H1 (cell line): ENCODE results near the gene PARD6A. TPM values are rescaled to one million over a fixed set of nuclear protein-coding genes. Genes with fewer than 3 reads are reported as not detected.

Source experiments
- CTCF ChIA-PET: fragments of 300-600 bp; sonication (Branson Sonifier 250); formaldehyde crosslinking; loops from one replicate; lab custom pipeline; 2021; ENCODE audit not compliant: partially characterized antibody; lab: Charles Lee
- POLR2A ChIA-PET: fragments of 300-600 bp; sonication (Branson Sonifier 250); formaldehyde crosslinking; loops from one replicate; lab custom pipeline; 2021; ENCODE audit warnings: inconsistent platforms; ENCODE audit not compliant: partially characterized antibody; lab: Charles Lee
- DNase-seq, 2 experiments: peaks; one replicate each; pipeline versions ENCODE4 v3.0.0 to v3.0.0-alpha.2; 2010 to 2022; ENCODE audit warnings: low spot score in 2 of 2, low read depth in 1 of 2, mixed read lengths in 1 of 2
- FAIRE-seq: peaks from 2 replicates; lab custom pipeline; 2011; peaks lifted over from hg19 to GRCh38; lab: Jason Lieb, UNC
- H2AFZ ChIP-seq: 2 replicates; pipeline ENCODE4 v1.8.1; 2012; ENCODE audit warnings: low read length, inconsistent platforms
- H2AK5ac ChIP-seq: 2 replicates; pipeline ENCODE4 v1.6.1; 2013; ENCODE audit warnings: low read depth, low read length
- H2BK120ac ChIP-seq: replicated peaks from 2 replicates; pipeline ENCODE3; 2013; ENCODE audit warnings: low read depth, low read length, inconsistent platforms
- H2BK12ac ChIP-seq: 2 replicates; pipeline ENCODE4 v1.6.1; 2013; ENCODE audit warnings: low read depth, low read length
- H2BK15ac ChIP-seq: 2 replicates; pipeline ENCODE4 v1.6.1; 2013; ENCODE audit warnings: low read length
- H2BK20ac ChIP-seq: 2 replicates; pipeline ENCODE4 v1.6.1; 2013; ENCODE audit warnings: low read length
- H2BK5ac ChIP-seq: 2 replicates; pipeline ENCODE4 v1.6.1; 2013; ENCODE audit warnings: low read depth, low read length
- H3K14ac ChIP-seq: 2 replicates; pipeline ENCODE4 v1.6.1; 2013; ENCODE audit warnings: inconsistent platforms; ENCODE audit not compliant: insufficient read length
- H3K18ac ChIP-seq: 2 replicates; pipeline ENCODE4 v1.6.1; 2013; ENCODE audit warnings: low read length; ENCODE audit errors: extremely low read depth
- H3K23ac ChIP-seq: 2 replicates; pipeline ENCODE4 v1.6.1; 2013; ENCODE audit warnings: inconsistent platforms; ENCODE audit not compliant: insufficient read length
- H3K23me2 ChIP-seq: 2 replicates; pipeline ENCODE4 v1.6.1; 2013; ENCODE audit warnings: low read depth, low read length
- H3K27ac ChIP-seq: 2 replicates; pipeline ENCODE4 v1.6.1; 2011; ENCODE audit warnings: low read depth, low read length, inconsistent platforms
- H3K27me3 ChIP-seq, 4 experiments: replicated peaks in 1 of 4; 1 replicate in 1 of 4; 2 replicates in 3 of 4; pipeline versions ENCODE4 v1.6.1 to v1.8.1; 2011 to 2013; ENCODE audit warnings: low read length in 3 of 4, mild to moderate bottlenecking in 3 of 4, inconsistent platforms in 2 of 4, mixed read lengths in 2 of 4, moderate library complexity in 1 of 4; ENCODE audit not compliant: control insufficient read depth in 3 of 4, insufficient read depth in 3 of 4; ENCODE audit errors: extremely low read depth in 1 of 4
- H3K36me3 ChIP-seq, 4 experiments: 2 replicates each; pipeline versions ENCODE4 v1.6.1 to v1.8.1; 2011 to 2013; ENCODE audit warnings: mild to moderate bottlenecking in 4 of 4, low read length in 3 of 4, moderate library complexity in 2 of 4, control low read depth in 1 of 4, inconsistent platforms in 1 of 4; ENCODE audit not compliant: insufficient read depth in 4 of 4, control insufficient read depth in 2 of 4
- H3K4ac ChIP-seq: replicated peaks from 2 replicates; pipeline ENCODE3; 2013; ENCODE audit warnings: low read length, low read depth, mixed read lengths, inconsistent platforms; ENCODE audit not compliant: insufficient read length
- H3K4me1 ChIP-seq, 4 experiments: replicated peaks in 1 of 4; 1 replicate in 1 of 4; 2 replicates in 3 of 4; pipeline versions ENCODE4 v1.6.1 to v1.8.1; 2011 to 2013; ENCODE audit warnings: low read length in 3 of 4, inconsistent platforms in 2 of 4, mixed read lengths in 1 of 4; ENCODE audit not compliant: insufficient read depth in 4 of 4, control insufficient read depth in 3 of 4
- H3K4me2 ChIP-seq, 2 experiments: 2 replicates each; pipeline versions ENCODE4 v1.6.1 to v1.8.1; 2011 to 2013; ENCODE audit warnings: low read depth in 2 of 2, low read length in 2 of 2, control low read depth in 1 of 2, inconsistent platforms in 1 of 2, mild to moderate bottlenecking in 1 of 2; ENCODE audit not compliant: insufficient read depth in 1 of 2
- H3K4me3 ChIP-seq, 4 experiments: fragments of 200-600, 300-600 bp in 1 of 4; sonication (generic), shearing (Covaris generic), sonication (Bioruptor Twin) in 1 of 4; 2 replicates each; pipeline versions ENCODE4 v1.5.1 to v1.8.1; 2011 to 2016; ENCODE audit warnings: low read length in 4 of 4, low read depth in 3 of 4, control low read depth in 2 of 4, inconsistent platforms in 2 of 4, mild to moderate bottlenecking in 2 of 4, mixed read lengths in 1 of 4, moderate library complexity in 1 of 4; ENCODE audit not compliant: insufficient read depth in 2 of 4; ENCODE audit errors: extremely low read depth in 1 of 4
- H3K56ac ChIP-seq: replicated peaks from 2 replicates; pipeline ENCODE3; 2013; ENCODE audit warnings: low read depth, mild to moderate bottlenecking, mixed read lengths, low read length, inconsistent platforms; ENCODE audit not compliant: insufficient read length
- H3K79me1 ChIP-seq: 2 replicates; pipeline ENCODE4 v1.6.1; 2013; ENCODE audit warnings: low read depth, low read length, control low read depth
- H3K79me2 ChIP-seq, 2 experiments: 2 replicates each; pipeline versions ENCODE4 v1.6.1 to v1.8.1; 2012 to 2013; ENCODE audit warnings: low read length in 2 of 2, mild to moderate bottlenecking in 2 of 2, inconsistent platforms in 1 of 2; ENCODE audit not compliant: insufficient read depth in 2 of 2, control insufficient read depth in 1 of 2
- H3K9ac ChIP-seq, 4 experiments: replicated peaks in 1 of 4; 1 replicate in 1 of 4; 2 replicates in 3 of 4; pipeline versions ENCODE4 v1.6.1 to v1.8.1; 2011 to 2013; ENCODE audit warnings: low read depth in 3 of 4, low read length in 3 of 4, control low read depth in 2 of 4, mild to moderate bottlenecking in 2 of 4, moderate library complexity in 2 of 4, inconsistent platforms in 1 of 4; ENCODE audit errors: extremely low read depth in 1 of 4
- H3K9me3 ChIP-seq, 2 experiments: 2 replicates each; pipeline versions ENCODE4 v1.6.1 to v1.8.1; 2012 to 2013; ENCODE audit warnings: mild to moderate bottlenecking in 2 of 2, moderate library complexity in 2 of 2, control low read depth in 1 of 2, inconsistent platforms in 1 of 2, low read depth in 1 of 2, low read length in 1 of 2, mixed read lengths in 1 of 2; ENCODE audit not compliant: insufficient read depth in 2 of 2
- H4K20me1 ChIP-seq, 2 experiments: replicated peaks in 1 of 2; 2 replicates each; pipeline versions ENCODE3 to v1.8.1; 2011 to 2013; ENCODE audit warnings: inconsistent platforms in 2 of 2, low read length in 2 of 2, mild to moderate bottlenecking in 1 of 2; ENCODE audit not compliant: insufficient read depth in 2 of 2, control insufficient read depth in 1 of 2
- H4K5ac ChIP-seq: 2 replicates; pipeline ENCODE4 v1.6.1; 2013; ENCODE audit warnings: low read length, low read depth, mixed read lengths, inconsistent platforms; ENCODE audit not compliant: insufficient read length
- H4K8ac ChIP-seq: 2 replicates; pipeline ENCODE4 v1.8.0; 2013; ENCODE audit warnings: mild to moderate bottlenecking, moderate library complexity, low read length, inconsistent platforms; ENCODE audit not compliant: insufficient read depth; ENCODE audit errors: extremely low read depth
- H4K91ac ChIP-seq: replicated peaks from 2 replicates; pipeline ENCODE3; 2013; ENCODE audit warnings: low read length, mixed read lengths, inconsistent platforms; ENCODE audit not compliant: insufficient read length
- ATF2 ChIP-seq: IDR thresholded peaks from 2 replicates; pipeline ENCODE4 v1.6.1; 2012; ENCODE audit warnings: low read length, inconsistent platforms
- CHD2 ChIP-seq: IDR thresholded peaks from 2 replicates; pipeline ENCODE4 v1.6.1; 2012; ENCODE audit warnings: low read length, improper control_type of control experiment
- CREB1 ChIP-seq: IDR thresholded peaks from 2 replicates; pipeline ENCODE4 v1.6.1; 2012; ENCODE audit warnings: inconsistent platforms
- RBBP5 ChIP-seq: IDR thresholded peaks from 2 replicates; pipeline ENCODE4 v1.7.1; 2012; ENCODE audit warnings: low read depth, mild to moderate bottlenecking, inconsistent platforms, low read length, moderate library complexity, borderline replicate concordance
- SIX5 ChIP-seq: IDR thresholded peaks from 2 replicates; pipeline ENCODE4 v1.6.1; 2011; ENCODE audit warnings: mild to moderate bottlenecking, low read depth, low read length
- WGBS, 2 experiments: shearing (Covaris generic) in 1 of 2; methylation state at CpG; one replicate each; pipeline versions ENCODE4 v1.1.6 to v1.1.7; 2013 to 2015; ENCODE audit warnings: low lambda C conversion rate in 2 of 2, mixed read lengths in 2 of 2, inconsistent platforms in 1 of 2, low coverage in 1 of 2, missing lambda C conversion rate in 1 of 2; ENCODE audit not compliant: insufficient replicate concordance in 2 of 2, insufficient coverage in 1 of 2, insufficient read length in 1 of 2; ENCODE audit errors: extremely low coverage in 1 of 2, missing lambda C conversion rate in 1 of 2; 5-methylcytosine and 5-hydroxymethylcytosine counted together
- long read RNA-seq, 2 experiments: library from RNA in 1 of 2; library from capped mRNA in 1 of 2; stranded (forward); transcript quantifications; one replicate each; pipeline ENCODE4 v2.0.0, GENCODE V29; 2021; ENCODE audit warnings: inconsistent platforms in 1 of 2
- polyA minus RNA-seq, 3 experiments: library from RNA; depleted of rRNA, polyadenylated mRNA; stranded (reverse); fragments of >200 nt; gene quantifications; 1 replicate in 2 of 3; 2 replicates in 1 of 3; pipeline ENCODE4 v1.2.3, GENCODE V29; 2011
- polyA plus RNA-seq, 7 experiments: library from polyadenylated mRNA; depleted of rRNA in 3 of 7; stranded (reverse) in 5 of 7; unstranded in 2 of 7; fragments of >200 nt in 5 of 7; fragments of 200-250 nt in 2 of 7; gene quantifications; 1 replicate in 5 of 7; 2 replicates in 1 of 7; 4 replicates in 1 of 7; pipeline versions ENCODE4 v1.2.1 to v1.2.3, GENCODE V29; 2011 to 2013; ENCODE audit warnings: missing spikeins in 2 of 7, mixed read lengths in 2 of 7
- total RNA-seq: library from RNA; stranded (reverse); fragmentation: NEBNext Ultra II Directional; extraction: Animal tissue kit (Norgen Biotek cat#: 25700); gene quantifications from 2 replicates; pipeline ENCODE4 v1.2.1, GENCODE V29; 2021
- TF ChIP-seq, protein P1 (sequence below): IDR thresholded peaks from 2 replicates; pipeline ENCODE4 v1.6.1; 2012; ENCODE audit warnings: inconsistent platforms

Gene PARD6A, protein sequence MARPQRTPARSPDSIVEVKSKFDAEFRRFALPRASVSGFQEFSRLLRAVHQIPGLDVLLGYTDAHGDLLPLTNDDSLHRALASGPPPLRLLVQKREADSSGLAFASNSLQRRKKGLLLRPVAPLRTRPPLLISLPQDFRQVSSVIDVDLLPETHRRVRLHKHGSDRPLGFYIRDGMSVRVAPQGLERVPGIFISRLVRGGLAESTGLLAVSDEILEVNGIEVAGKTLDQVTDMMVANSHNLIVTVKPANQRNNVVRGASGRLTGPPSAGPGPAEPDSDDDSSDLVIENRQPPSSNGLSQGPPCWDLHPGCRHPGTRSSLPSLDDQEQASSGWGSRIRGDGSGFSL
- total RNA-seq (14.4 and 15.1 TPM in 2 replicates), polyA plus RNA-seq (2011; rRNA removed) (21.8 and 28.6 TPM in 2 replicates), polyA minus RNA-seq (2011; rRNA and poly(A)+ RNA removed) (5.2 and 6.0 TPM in 2 replicates)
- 16.3 TPM for polyA plus RNA-seq (2011; cell fraction: cytosol; rRNA removed)
- polyA plus RNA-seq (2011; cell fraction: nucleus; rRNA removed), result 19.6 TPM
- 7.8 to 16.8 TPM (median 12.8 TPM) in 4 replicates for polyA plus RNA-seq (2012, experiment 1 of 2)
- 19.7 TPM for polyA plus RNA-seq (2012, experiment 2 of 2)
- 11.5 TPM for polyA plus RNA-seq (2013, experiment 1 of 2)
- 11.4 TPM for polyA plus RNA-seq (2013, experiment 2 of 2)
- polyA minus RNA-seq (2011; cell fraction: cytosol; rRNA and poly(A)+ RNA removed), result 4.8 TPM
- polyA minus RNA-seq (2011; cell fraction: nucleus; rRNA and poly(A)+ RNA removed), result 5.4 TPM
- long read RNA-seq, experiment 1, transcript PARD6A-201 (3 exons, 1,248 nt), result minor isoform, 10 of 31 reads
- long read RNA-seq, experiment 1, transcript PARD6A-202 (3 exons, 1,260 nt), result major isoform, 12 of 31 reads
- long read RNA-seq, experiment 1, partial matches to known transcripts, result 3 of 31 reads
- long read RNA-seq, experiment 1, other reads (novel, unspliced or antisense), result 6 of 31 reads
- long read RNA-seq, experiment 2, partial matches to known transcripts, result 1 of 8 reads
- long read RNA-seq, experiment 2, other reads (novel, unspliced or antisense), result 2 of 8 reads

GRCh38 chr16:67660564-67661028 is at the start of gene PARD6A:
TSS of gene PARD6A (plus strand) at chr16:67660960. CDS start at chr16:67661039, 79 bp downstream.
- WGBS, 2 experiments, result 0% methylated on average over 19 of the region's 48 CpGs; no CpG with 5 or more reads in 1 of the 2 experiments
- Histone ChIP-seq H2BK12ac (no peak within 1 kb of the TSS), H2AFZ (peak within 1 kb of the TSS; percentile 98)
- TF ChIP-seq ATF2, result peak; percentile 86
- TF ChIP-seq CHD2, result no peak
- TF ChIP-seq, protein P1, sequence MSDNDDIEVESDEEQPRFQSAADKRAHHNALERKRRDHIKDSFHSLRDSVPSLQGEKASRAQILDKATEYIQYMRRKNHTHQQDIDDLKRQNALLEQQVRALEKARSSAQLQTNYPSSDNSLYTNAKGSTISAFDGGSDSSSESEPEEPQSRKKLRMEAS, result peak; percentile 60
- TF ChIP-seq CREB1, result peak; percentile 98
- 0 out of 2 replicates have a peak, but pooled peaks have one; percentile 61 for TF ChIP-seq RBBP5
- no peak for TF ChIP-seq SIX5

More at GRCh38 chr16:67660564-67661028, at the start of gene PARD6A:
- peak within 1 kb of the TSS; percentile 81 for H3K27ac ChIP-seq
- H2BK20ac ChIP-seq, result no peak within 1 kb of the TSS
- H3K4me2 ChIP-seq, result peak within 1 kb of the TSS; percentile 73 to 99
- no peaks in the 10 kb centered on the region for H3K79me2 ChIP-seq
- H3K9ac ChIP-seq, result peak within 1 kb of the TSS; percentile 68 to 88 (median 73)
- peak within 1 kb of the TSS; percentile 98 for H3K18ac ChIP-seq
- peaks cover 5 to 8% of the 10 kb centered on the region in 2 experiments for H4K20me1 ChIP-seq
- H3K14ac ChIP-seq, result no peak within 1 kb of the TSS
- peak within 1 kb of the TSS; percentile 86 to 98 (median 89) for H3K4me3 ChIP-seq
- peak within 1 kb of the TSS; percentile 85 for H4K8ac ChIP-seq
- H3K4me1 ChIP-seq, result peaks cover 0 to 18% (median 10%) of the 10 kb centered on the region in 4 experiments; a peak in 5 of 7 replicates
- no peak within 1 kb of the TSS for H3K23ac ChIP-seq
- ChIA-PET CTCF (interaction anchor here (0.7 to 13.7 kb wide), 7 partner anchors 12 to 147 kb away, joined by 3 to 202 read pairs (median 10); partner anchors contain the start of genes CARMIL2 and RIPOR1), POLR2A (interaction anchor here (0.8 to 2.8 kb wide), 13 partner anchors 10 to 362 kb away, joined by 3 to 12 read pairs (median 4); partner anchors contain the start of genes CARMIL2, CTCF, DDX28 and DUS2)
- no peak within 1 kb of the TSS for H2BK120ac ChIP-seq
- peaks cover 0 to 4% (median 2%) of the 10 kb centered on the region in 4 experiments; a peak in 1 of 8 replicates for H3K36me3 ChIP-seq
- H2AK5ac ChIP-seq, result no peak within 1 kb of the TSS
- H3K23me2 ChIP-seq, result peaks cover 16% of the 10 kb centered on the region
- no peak within 1 kb of the TSS for H3K4ac ChIP-seq
- FAIRE-seq (peak; percentile 24), DNase-seq (peak; percentile 93 to 94)
- peak within 1 kb of the TSS; percentile 96; the same call in 1 of the 2 replicates for H2BK15ac ChIP-seq
- no peaks in the 10 kb centered on the region for H3K9me3 ChIP-seq
- H4K91ac ChIP-seq, result peak within 1 kb of the TSS; percentile 85
- H2BK5ac ChIP-seq, result peak within 1 kb of the TSS; percentile 44; the same call in 1 of the 2 replicates
- H4K5ac ChIP-seq, result peak within 1 kb of the TSS; percentile 77
- H3K56ac ChIP-seq, result peak within 1 kb of the TSS; percentile 90
- H3K27me3 ChIP-seq, result peaks cover 0 to 2% (median 0%) of the 10 kb centered on the region in 4 experiments; a peak in 1 of 7 replicates
- H3K79me1 ChIP-seq, result no peaks in the 10 kb centered on the region; the same call in 1 of the 2 replicates
